Esophagus muscularis mucosa (tissue), 4 donors: ENCODE data around the gene CLSTN1.

Experiments used
- CTCF ChIP-seq, 3 experiments: fragments of 200-600 bp in 2 of 3; fragments of 450-650 bp in 1 of 3; sonication (generic) in 2 of 3; IDR thresholded peaks; one replicate each; pipeline ENCODE4 v1.5.1; 2017 to 2019; ENCODE audit warnings: antibody characterized with exemption in 3 of 3, mild to moderate bottlenecking in 2 of 3, moderate library complexity in 1 of 3
- EP300 ChIP-seq: sonication (generic); formaldehyde crosslinking; IDR thresholded peaks from one replicate; pipeline ENCODE4 v1.6.1; 2017; ENCODE audit warnings: antibody characterized with exemption
- POLR2A ChIP-seq: fragments of 450-650 bp; IDR thresholded peaks from one replicate; pipeline ENCODE4 v1.6.1; 2017; ENCODE audit warnings: antibody characterized with exemption, moderate library complexity, mild to moderate bottlenecking, low read depth
- POLR2AphosphoS5 ChIP-seq, 2 donors: sonication (generic); formaldehyde crosslinking; IDR thresholded peaks; one replicate each; pipeline ENCODE4 v1.6.1; 2017; ENCODE audit warnings: antibody characterized with exemption in 2 of 2

DNA sequence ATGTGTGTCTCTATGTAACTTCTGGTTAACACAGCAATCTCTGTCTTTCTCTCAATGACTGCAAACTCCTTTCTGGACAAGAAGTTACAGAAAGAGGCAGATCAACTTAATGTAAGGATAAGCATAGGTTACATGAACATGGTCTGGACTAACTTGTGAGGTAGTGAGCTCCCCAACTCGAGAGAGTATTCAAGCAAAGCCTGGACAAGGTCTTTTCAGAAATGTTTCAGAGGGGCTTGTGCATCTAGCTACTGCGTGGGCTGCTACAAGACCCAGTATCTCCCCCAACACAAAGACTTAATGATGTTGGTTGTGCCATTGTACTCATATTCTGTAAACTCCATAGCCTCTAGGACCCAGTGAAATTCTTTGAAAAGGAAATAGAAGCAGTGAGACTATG lies 23.5 kb upstream of the CLSTN1 start:
- TF ChIP-seq CTCF (IDR thresholded peaks at IDR 0.05) (no peak), POLR2AphosphoS5 (IDR thresholded peaks at IDR 0.05) (no peak), POLR2A (no peak), EP300 (no peak)
